ENCODE results near the gene IL17RE.
"Not testable (repeated sequence)": the region's sequence is repeated elsewhere in the genome, so short reads cannot be mapped to it uniquely, and the experiment has no call there.

Gene IL17RE

DNA sequence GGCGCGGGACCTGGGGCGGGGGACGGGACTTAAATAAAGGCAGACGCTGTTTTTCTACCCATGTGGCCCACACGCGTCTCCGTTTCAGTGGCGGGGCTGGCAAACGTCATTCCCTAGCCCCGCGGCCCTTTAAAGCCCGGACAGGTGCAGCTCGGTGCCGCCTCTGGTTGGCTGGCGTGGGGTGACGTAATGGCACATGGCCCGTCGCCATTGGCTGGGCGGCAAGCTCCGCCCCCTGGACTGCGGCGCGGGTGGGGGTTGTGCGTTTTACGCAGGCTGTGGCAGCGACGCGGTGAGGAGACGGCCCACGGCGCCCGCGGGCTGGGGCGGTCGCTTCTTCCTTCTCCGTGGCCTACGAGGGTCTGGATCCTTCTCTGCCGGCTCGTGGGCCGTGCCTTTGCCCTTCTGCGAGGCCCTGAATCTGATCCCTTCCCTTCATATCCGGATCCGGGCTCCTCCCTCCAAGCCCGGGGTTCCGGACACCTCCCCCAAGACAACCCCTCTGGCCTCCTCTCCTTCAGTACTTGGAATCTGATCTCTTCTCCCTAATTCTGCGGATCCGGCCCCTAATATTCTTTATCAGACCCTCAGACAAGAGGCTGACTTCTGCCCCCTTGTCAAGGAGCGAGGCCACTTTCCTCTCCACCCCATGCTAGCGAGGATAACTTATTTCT, 31.1 kb downstream of the IL17RE start, which contains the start of gene CRELD1:
Gene CRELD1 (plus strand): TSS at position 274 of the 674 bp plus-strand sequence. CDS start 605 bp downstream, outside the sequence.
- DNase-seq (ENCODE audit: low read depth) = peak; percentile 86

DNA sequence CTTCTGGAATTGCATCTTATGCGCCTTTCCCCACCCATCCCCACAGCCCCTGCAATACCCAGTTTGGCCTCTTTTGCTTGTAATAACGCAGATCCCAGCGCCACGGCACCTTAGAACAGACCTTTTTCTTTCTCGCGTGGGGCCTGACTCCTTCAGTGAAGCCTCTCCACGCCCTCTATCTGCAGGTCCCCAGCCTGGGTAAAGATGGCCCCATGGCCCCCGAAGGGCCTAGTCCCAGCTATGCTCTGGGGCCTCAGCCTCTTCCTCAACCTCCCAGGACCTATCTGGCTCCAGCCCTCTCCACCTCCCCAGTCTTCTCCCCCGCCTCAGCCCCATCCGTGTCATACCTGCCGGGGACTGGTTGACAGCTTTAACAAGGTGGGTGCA, 31.6 kb downstream of the IL17RE start:
- DNase-seq (ENCODE audit: low read depth) = no peak

- no peak for DNase-seq (ENCODE audit: low read depth)
Measured at GRCh38 chr3:9934993-9935392, 32.3 kb downstream of the IL17RE start.

- no peak for DNase-seq (ENCODE audit: low read depth)
Measured at GRCh38 chr3:9935966-9936510, 33.4 kb downstream of the IL17RE start.

DNA sequence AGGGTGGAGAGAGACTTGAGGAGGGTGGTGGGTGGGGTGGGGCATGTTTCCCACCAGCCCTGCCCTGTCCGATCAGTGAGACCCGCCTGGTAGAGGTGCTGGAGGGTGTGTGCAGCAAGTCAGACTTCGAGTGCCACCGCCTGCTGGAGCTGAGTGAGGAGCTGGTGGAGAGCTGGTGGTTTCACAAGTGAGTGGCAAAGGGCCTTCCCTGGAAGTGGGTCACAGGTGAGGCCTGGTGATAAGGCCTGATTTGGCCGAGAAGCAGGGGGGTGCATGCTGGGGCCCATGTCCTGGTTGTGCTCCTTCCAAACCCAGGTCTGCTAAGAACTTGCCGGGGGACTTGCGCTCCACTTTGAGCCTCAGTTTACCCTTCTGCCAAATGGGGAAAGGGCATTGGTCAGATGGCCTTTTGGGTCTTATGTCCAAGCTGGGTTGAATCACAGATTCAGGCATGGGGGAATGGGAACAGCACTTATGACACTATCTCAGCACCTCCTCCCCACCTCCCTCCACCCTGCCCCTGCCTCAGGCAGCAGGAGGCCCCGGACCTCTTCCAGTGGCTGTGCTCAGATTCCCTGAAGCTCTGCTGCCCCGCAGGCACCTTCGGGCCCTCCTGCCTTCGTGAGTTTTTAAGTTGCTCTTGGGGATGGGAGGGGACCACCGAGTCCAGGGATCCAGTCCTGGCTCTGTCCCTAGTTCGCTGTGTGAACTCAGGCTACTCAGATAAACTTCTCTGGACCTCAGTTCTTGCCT, 35.0 kb downstream of the IL17RE start:
- DNase-seq (ENCODE audit: low read depth) = no peak

DNA sequence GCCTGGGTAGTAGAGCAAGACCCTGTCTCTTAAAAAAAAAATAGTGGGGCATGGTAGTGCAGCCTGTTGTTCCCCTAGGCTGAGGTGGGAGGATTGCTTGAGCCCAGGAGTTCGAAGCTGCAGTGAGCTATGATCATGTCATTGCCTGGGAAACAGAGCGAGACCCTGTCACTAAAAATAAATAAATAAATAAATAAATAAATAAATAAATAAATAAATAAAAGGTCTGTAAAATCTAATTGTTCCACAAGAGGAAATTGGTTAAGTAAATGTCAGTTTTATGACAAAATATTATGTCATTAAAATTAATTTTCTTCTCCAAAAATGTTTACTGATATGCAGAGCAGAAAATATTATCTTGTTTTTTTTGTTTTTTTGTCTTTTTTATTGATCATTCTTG, 36.3 kb downstream of the IL17RE start:
- DNase-seq (ENCODE audit: low read depth) = no peak

- DNase-seq (ENCODE audit: low read depth) = not testable (repeated sequence)
Measured at GRCh38 chr3:9939906-9940305, 37.3 kb downstream of the IL17RE start.

- no peak for DNase-seq (ENCODE audit: low read depth)
Measured at GRCh38 chr3:9940746-9941145, 38.1 kb downstream of the IL17RE start.

GRCh38 chr3:9942164-9942563, 39.5 kb downstream of the IL17RE start:
- no peak for DNase-seq (ENCODE audit: low read depth)

DNA sequence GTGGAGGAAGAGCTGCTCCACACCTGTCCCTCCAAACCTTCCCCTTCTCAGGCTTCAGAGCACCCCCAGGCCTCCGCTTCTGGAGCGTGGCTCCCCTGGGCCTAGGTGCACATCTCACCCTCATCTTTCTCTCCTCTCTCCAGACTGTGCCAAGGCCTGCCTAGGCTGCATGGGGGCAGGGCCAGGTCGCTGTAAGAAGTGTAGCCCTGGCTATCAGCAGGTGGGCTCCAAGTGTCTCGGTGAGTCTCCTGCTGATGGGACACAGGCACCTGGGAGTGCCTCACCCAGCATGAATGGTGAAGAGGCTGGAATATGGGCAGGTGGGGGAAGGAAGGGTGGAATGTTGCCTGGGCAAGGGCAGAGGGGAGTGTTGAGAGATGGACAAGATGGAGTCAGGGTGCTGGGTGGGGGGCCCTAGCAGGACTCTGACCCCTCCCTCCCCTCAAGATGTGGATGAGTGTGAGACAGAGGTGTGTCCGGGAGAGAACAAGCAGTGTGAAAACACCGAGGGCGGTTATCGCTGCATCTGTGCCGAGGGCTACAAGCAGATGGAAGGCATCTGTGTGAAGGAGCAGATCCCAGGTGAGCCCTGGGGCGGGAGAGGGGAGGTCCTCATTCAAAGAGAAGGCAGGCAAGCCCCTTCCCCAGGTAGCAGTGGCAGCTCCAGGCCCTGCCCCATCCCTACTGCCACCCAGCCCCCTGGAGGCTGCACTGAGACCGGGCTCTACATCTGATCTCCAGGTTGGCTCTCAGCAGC, 40.5 kb downstream of the IL17RE start:
- no peak for DNase-seq (ENCODE audit: low read depth)

DNA sequence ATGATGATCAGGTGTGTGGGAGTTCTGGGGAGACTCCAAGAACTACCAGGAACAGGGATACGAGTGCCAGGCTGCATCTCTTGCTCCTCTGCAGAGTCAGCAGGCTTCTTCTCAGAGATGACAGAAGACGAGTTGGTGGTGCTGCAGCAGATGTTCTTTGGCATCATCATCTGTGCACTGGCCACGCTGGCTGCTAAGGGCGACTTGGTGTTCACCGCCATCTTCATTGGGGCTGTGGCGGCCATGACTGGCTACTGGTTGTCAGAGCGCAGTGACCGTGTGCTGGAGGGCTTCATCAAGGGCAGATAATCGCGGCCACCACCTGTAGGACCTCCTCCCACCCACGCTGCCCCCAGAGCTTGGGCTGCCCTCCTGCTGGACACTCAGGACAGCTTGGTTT, 41.6 kb downstream of the IL17RE start:
- DNase-seq (ENCODE audit: low read depth) = no peak

DNA sequence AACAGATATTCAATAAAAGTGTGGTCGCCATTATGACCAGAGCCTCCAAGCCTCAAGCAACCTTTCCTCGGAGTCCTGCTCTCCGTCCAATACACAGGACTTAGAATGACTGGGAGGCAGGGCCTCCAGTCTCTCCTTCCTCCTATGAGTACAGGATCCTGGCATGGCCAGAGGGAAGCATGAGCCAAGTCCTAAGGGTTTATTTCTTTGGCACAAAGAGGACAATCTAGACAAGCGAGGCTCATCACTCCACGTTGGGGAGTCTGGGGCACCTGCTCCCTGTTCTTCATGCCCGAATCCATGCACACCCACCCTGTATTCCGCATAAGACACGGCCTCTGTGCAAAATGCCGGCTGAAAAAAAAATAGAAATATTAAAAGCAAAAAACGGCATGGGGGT, 42.7 kb downstream of the IL17RE start:
- no peak for DNase-seq (ENCODE audit: low read depth)

DNA sequence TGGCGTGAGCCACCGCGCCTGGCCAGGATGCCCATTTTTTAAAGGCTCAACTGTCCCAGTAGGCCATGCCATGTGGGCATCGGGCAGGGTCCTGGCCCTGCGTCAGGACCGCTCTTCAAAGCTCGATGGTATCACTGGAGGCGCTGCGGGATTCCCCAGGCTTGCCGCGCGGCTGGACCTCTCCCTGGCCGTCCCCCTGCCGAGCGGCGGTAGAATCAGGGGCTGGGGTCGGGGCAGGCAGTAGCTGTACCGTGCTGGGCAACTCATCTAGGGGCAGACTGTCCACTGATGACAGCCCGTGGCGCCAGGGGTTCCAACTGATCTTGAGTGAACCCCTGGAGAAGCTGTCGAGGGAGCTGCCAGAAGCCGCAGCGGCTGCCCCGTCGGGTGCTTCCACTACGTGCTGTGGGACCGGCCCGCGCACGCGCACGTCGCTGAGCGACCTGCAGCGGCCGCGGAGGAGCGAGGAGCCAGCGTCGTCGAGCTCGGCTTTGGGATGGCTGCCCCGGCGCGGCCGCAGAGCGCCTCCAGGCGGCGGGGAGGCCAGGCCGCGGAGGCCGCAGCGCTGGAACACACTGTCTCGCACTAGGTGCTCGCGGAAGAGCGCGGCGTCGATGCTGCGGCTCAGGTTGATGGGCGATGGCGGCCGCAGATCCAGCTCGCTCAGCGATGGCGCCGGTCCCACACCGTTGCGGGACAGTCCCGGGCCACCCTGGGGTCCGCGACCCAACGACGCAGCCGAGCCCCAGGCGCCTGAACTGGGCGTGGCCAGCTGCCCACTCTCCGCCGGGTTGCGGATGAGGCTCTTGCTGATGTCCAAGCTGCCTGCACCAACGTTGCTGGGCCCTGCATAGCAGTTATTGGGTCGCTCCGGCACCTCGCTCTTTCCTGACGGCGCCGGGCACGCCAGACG, 43.7 kb downstream of the IL17RE start:
- peak; percentile 88 for DNase-seq (ENCODE audit: low read depth)

- DNase-seq (ENCODE audit: low read depth) = peak; percentile 57
Measured at GRCh38 chr3:9947025-9947995, 44.7 kb downstream of the IL17RE start.

- no peak for DNase-seq (ENCODE audit: low read depth)
Measured at GRCh38 chr3:9948586-9948985, 45.9 kb downstream of the IL17RE start.

- DNase-seq (ENCODE audit: low read depth) = no peak
Measured at GRCh38 chr3:9949115-9949514, 46.5 kb downstream of the IL17RE start.

DNA sequence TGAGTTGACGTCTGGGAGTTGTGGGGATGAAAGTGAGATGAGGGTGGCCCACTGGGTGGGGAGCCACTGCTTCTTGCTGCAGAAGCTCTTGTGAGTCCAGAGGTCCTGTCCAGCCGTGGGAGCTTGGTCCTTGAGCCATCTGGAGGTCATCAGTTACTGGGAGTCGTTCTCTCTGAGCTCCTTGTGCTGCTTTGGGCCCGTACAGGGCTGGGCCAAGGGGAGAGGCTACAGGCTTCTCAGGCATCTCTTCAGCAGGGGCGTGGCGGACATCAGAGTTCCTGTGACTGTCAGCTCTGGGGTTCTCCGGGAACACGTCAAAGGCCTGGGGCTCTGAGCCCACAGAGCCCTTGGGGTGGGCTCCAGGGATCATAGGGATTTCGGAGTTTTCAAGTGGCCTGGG, 47.0 kb downstream of the IL17RE start:
- DNase-seq (ENCODE audit: low read depth) = no peak

- no peak for DNase-seq (ENCODE audit: low read depth)
Measured at GRCh38 chr3:9951126-9951525, 48.5 kb downstream of the IL17RE start.

DNA sequence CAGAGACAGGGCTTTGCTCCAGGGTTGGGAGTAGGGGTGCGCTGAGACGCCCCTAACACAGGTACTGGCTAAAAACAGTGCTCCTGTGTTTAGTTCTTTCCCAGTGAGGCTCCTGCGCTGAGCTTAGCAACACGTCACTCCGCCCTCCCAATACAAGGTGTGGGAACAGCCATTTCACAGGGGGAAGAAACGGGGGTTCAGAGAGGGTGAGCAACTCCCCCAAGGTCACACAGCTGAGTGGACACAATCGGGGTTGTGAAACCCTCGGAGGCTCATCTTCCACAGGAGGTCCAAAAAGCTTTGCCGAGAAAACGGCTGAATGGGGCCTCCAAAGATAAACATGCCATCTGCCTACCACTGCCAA, 48.9 kb downstream of the IL17RE start:
- DNase-seq (ENCODE audit: low read depth) = no peak
